MCF 10A (cell line): ENCODE data around the gene ZBTB5. TPM values are rescaled to one million over a fixed set of nuclear protein-coding genes. Genes with fewer than 3 reads are reported as not detected.

Experiments used
- BruUV-seq: library from RNA; stranded (reverse); fragments of 400-500 nt; replicated peaks from 2 replicates; lab custom pipeline; 2021; lab: Mats Ljungman, UMichigan
- CTCF ChIA-PET: fragments of 300-600 bp; sonication (Branson Sonifier 250); formaldehyde crosslinking; extraction: SDS; loops from one replicate; lab custom pipeline; 2021; ENCODE audit warnings: antibody characterized with exemption, inconsistent platforms; lab: Yijun Ruan, JAX
- POLR2A ChIA-PET: fragments of 300-600, 350-650 bp; sonication (Branson Sonifier 250); formaldehyde crosslinking; extraction: SDS; loops from one replicate; lab custom pipeline; 2020; ENCODE audit warnings: antibody characterized with exemption, inconsistent platforms; lab: Yijun Ruan, JAX
- DNase-seq: peaks from one replicate; pipeline ENCODE4 v3.0.0-alpha.2; 2018; ENCODE audit not compliant: unreplicated experiment
- H3K27ac Mint-ChIP-seq: one replicate; pipeline ENCODE4 v1.8.0; 2022; ENCODE audit warnings: mild to moderate bottlenecking, low read depth, mixed read lengths; ENCODE audit not compliant: unreplicated experiment
- H3K27me3 Mint-ChIP-seq: one replicate; pipeline ENCODE4 v1.8.0; 2022; ENCODE audit warnings: mixed read lengths; ENCODE audit not compliant: insufficient read depth, unreplicated experiment
- H3K36me3 Mint-ChIP-seq: one replicate; pipeline ENCODE4 v1.8.0; 2022; ENCODE audit warnings: mild to moderate bottlenecking, moderate library complexity, mixed read lengths; ENCODE audit not compliant: insufficient read depth, unreplicated experiment
- H3K4me1 Mint-ChIP-seq: one replicate; pipeline ENCODE4 v1.8.0; 2022; ENCODE audit warnings: mixed read lengths; ENCODE audit not compliant: insufficient read depth, unreplicated experiment
- H3K4me3 Mint-ChIP-seq: one replicate; pipeline ENCODE4 v1.8.0; 2022; ENCODE audit warnings: mild to moderate bottlenecking, moderate library complexity, mixed read lengths; ENCODE audit not compliant: unreplicated experiment
- H3K9me3 Mint-ChIP-seq: one replicate; pipeline ENCODE4 v1.8.0; 2022; ENCODE audit warnings: mixed read lengths; ENCODE audit not compliant: unreplicated experiment
- CTCF ChIP-seq: fragments of 200-600 bp; IDR thresholded peaks from one replicate; pipeline ENCODE4 v1.8.0; 2022; ENCODE audit warnings: antibody characterized with exemption, mild to moderate bottlenecking; ENCODE audit not compliant: unreplicated experiment
- intact Hi-C: fragments of 100-400 bp; cut with micrococcal nuclease; formaldehyde crosslinking; loops from 2 replicates; pipeline ENCODE4 v1.14.1; 2022
- total RNA-seq: library from RNA; stranded (reverse); gene quantifications from 2 replicates; pipeline ENCODE4 v1.2.3, GENCODE V29; 2022

The ZBTB5 gene
- total RNA-seq, 1 experiment from 2014 or later: 9.0 TPM

DNA sequence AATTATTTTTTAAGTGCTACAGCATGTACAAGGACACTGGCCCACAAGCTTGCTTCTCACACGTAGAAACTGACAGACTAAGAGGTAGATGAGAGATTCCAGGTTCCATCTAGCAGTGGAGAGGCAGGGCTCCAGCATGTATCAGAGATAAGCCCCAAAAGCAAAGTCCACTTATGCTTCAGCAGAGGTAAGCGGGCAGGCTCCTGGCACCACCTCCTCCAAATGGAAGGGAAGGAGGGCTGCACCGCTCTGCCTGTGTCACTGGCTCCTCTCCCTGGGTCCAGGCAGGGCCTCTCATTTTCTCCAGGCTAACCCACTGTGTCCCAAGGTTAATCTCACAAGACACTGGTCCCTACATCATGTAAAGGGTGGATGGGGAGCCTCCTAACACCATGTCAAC lies 26.9 kb downstream of the ZBTB5 start:
- Mint-ChIP-seq H3K36me3 (peaks cover 71% of the 10 kb centered on the region), H3K27ac (no peak overlapping the region), H3K27me3 (no peaks in the 10 kb centered on the region), H3K9me3 (no peaks in the 10 kb centered on the region), H3K4me3 (no peak overlapping the region), H3K4me1 (no peaks in the 10 kb centered on the region)
- no peak for TF ChIP-seq CTCF
- ChIA-PET CTCF (no interaction called here), POLR2A (no interaction called here)
- no peak for DNase-seq
- BruUV-seq: no TSS peak
- intact Hi-C loops: no loop called here

DNA sequence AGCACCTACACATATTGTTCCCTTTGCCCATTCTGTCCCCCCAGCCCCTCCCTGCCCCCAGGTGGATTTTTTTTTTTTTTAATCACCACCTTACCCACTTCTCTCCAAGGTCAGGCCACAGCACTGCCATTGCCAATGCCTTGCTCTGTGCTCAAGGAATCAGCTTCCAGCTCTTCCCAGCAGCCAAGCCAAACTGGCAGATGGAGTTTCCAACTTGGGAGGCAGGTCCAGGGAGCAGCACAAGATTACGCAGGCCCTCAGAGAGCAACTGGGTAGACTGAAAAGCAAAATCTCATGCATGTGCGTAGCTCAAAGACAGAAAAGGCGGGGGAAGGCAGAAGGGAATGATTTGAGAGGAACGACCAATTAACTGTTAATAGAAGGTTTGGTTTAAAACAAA lies 27.6 kb downstream of the ZBTB5 start:
- Mint-ChIP-seq H3K4me1 (peaks cover 4% of the 10 kb centered on the region), H3K9me3 (no peaks in the 10 kb centered on the region), H3K27ac (no peak overlapping the region), H3K27me3 (no peaks in the 10 kb centered on the region), H3K36me3 (peaks cover 78% of the 10 kb centered on the region), H3K4me3 (no peak overlapping the region)
- intact Hi-C loops: no loop called here
- BruUV-seq: no TSS peak
- DNase-seq: no peak
- TF ChIP-seq CTCF: no peak
- CTCF ChIA-PET: no interaction called here
- POLR2A ChIA-PET: no interaction called here

DNA sequence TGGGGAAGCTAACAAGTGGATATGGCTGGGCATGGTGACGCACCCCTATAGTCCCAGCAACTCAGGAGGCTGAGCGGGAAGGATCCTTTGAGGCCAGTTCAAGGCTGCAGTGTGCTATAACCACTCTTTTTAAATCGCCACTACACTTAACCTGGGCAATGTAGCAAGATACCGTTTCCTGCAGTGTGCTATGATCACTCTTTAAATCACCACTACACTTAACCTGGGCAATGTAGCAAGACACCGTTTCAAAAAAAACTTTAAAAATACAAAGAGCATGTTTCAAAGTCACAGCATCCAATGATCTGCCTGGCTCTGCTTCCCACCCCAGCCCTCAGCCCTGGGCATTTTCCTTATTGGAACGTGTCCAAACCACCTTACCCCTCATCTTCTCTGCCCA lies 28.2 kb downstream of the ZBTB5 start:
- intact Hi-C loops: no loop called here
- ChIA-PET POLR2A (interaction anchor here (0.5 kb wide), 1 partner anchor 106 kb away, joined by 4 read pairs; no protein-coding TSS in a partner anchor), CTCF (no interaction called here)
- Mint-ChIP-seq H3K9me3 (no peaks in the 10 kb centered on the region), H3K27me3 (no peaks in the 10 kb centered on the region), H3K36me3 (peaks cover 78% of the 10 kb centered on the region), H3K4me3 (no peak overlapping the region), H3K4me1 (peaks cover 5% of the 10 kb centered on the region), H3K27ac (no peak overlapping the region)
- no peak for DNase-seq
- no peak for TF ChIP-seq CTCF
- BruUV-seq: no TSS peak

GRCh38 chr9:37436540-37436939 lies 28.7 kb downstream of the ZBTB5 start:
- no TSS peak for BruUV-seq
- Mint-ChIP-seq H3K4me1 (peaks cover 5% of the 10 kb centered on the region), H3K9me3 (no peaks in the 10 kb centered on the region), H3K27me3 (no peaks in the 10 kb centered on the region), H3K36me3 (peaks cover 74% of the 10 kb centered on the region), H3K4me3 (no peak overlapping the region), H3K27ac (no peak overlapping the region)
- CTCF ChIA-PET: no interaction called here
- TF ChIP-seq CTCF: no peak
- DNase-seq: no peak
- POLR2A ChIA-PET: interaction anchor here (0.5 kb wide), 1 partner anchor 106 kb away, joined by 4 read pairs; no protein-coding TSS in a partner anchor
- intact Hi-C loops: no loop called here
